Sigmoid colon (tissue), 4 donors: ENCODE results near the gene FBXL13.

Experiments used
- EP300 ChIP-seq, 4 donors: sonication (generic); formaldehyde crosslinking; IDR thresholded peaks; one replicate each; pipeline ENCODE4 v1.6.1; 2017; ENCODE audit warnings: antibody characterized with exemption in 4 of 4
- POLR2A ChIP-seq, 2 donors: fragments of 450-650 bp; IDR thresholded peaks; one replicate each; pipeline ENCODE4 v1.6.1; 2016; ENCODE audit warnings: antibody characterized with exemption in 2 of 2, mild to moderate bottlenecking in 2 of 2, moderate library complexity in 2 of 2
- POLR2AphosphoS5 ChIP-seq, 4 donors: sonication (generic); formaldehyde crosslinking; IDR thresholded peaks; one replicate each; pipeline ENCODE4 v1.6.1; 2017; ENCODE audit warnings: antibody characterized with exemption in 4 of 4
- TF ChIP-seq, protein P1 (sequence below), 4 experiments: fragments of 450-650 bp in 3 of 4; fragments of 200-600 bp in 1 of 4; IDR thresholded peaks; one replicate each; pipeline ENCODE4 v1.5.1; 2016 to 2019; ENCODE audit warnings: antibody characterized with exemption in 4 of 4, mild to moderate bottlenecking in 3 of 4, moderate library complexity in 2 of 4

DNA sequence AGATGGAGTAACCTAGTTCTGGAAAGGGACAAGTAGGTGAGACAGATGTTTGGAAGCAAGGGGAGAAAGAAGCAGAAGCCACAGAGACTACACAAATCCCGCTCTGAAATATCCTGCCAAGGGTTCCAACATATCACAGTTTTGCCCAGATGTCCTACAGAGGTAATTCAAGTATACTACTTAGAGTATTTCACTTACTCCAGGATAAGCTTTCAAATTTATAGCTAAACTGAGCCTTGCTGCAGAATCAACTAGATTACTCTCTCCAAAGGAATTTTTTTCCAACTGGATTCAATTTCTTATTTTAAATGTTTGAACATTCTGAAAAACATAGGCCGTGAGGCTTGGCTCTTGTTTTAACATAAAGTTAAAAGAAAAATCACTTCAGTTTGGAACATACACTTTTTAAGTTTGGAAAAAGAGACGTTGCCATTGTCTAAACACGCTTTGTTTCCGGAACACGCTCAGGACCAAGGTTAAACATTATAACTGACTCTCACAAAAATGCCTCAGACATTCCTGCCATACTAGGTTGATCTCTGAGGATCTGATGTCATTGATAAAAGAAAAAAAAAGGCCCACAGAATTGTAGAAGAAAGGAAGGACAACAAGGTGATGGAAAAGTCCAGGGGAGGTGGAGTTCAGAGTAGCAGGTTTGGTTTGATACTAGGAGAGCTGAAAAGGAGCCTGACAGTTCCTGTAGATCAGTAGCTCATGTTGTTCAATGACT is 251.0 kb downstream of the FBXL13 start:
- TF ChIP-seq POLR2AphosphoS5 (IDR thresholded peaks at IDR 0.05) (no peak), EP300 (IDR thresholded peaks at IDR 0.05) (no peak), POLR2A (IDR thresholded peaks at IDR 0.05) (no peak)
- TF ChIP-seq, protein P1, sequence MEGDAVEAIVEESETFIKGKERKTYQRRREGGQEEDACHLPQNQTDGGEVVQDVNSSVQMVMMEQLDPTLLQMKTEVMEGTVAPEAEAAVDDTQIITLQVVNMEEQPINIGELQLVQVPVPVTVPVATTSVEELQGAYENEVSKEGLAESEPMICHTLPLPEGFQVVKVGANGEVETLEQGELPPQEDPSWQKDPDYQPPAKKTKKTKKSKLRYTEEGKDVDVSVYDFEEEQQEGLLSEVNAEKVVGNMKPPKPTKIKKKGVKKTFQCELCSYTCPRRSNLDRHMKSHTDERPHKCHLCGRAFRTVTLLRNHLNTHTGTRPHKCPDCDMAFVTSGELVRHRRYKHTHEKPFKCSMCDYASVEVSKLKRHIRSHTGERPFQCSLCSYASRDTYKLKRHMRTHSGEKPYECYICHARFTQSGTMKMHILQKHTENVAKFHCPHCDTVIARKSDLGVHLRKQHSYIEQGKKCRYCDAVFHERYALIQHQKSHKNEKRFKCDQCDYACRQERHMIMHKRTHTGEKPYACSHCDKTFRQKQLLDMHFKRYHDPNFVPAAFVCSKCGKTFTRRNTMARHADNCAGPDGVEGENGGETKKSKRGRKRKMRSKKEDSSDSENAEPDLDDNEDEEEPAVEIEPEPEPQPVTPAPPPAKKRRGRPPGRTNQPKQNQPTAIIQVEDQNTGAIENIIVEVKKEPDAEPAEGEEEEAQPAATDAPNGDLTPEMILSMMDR (IDR thresholded peaks at IDR 0.05): no peak
